HG03558 (cell line): Measurements from ENCODE around the gene RASA4.
"Not testable (repeated sequence)": the region's sequence is repeated elsewhere in the genome, so short reads cannot be mapped to it uniquely, and the experiment has no call there.

ENCODE experiments used
- ATAC-seq: cut with Tn5 transposase; IDR thresholded peaks from one replicate; pipeline ENCODE4 v1.9.1; 2021; ENCODE audit warnings: moderate number of reproducible peaks; ENCODE audit not compliant: unreplicated experiment; ENCODE audit errors: extremely low read depth

RASA4 gene

DNA sequence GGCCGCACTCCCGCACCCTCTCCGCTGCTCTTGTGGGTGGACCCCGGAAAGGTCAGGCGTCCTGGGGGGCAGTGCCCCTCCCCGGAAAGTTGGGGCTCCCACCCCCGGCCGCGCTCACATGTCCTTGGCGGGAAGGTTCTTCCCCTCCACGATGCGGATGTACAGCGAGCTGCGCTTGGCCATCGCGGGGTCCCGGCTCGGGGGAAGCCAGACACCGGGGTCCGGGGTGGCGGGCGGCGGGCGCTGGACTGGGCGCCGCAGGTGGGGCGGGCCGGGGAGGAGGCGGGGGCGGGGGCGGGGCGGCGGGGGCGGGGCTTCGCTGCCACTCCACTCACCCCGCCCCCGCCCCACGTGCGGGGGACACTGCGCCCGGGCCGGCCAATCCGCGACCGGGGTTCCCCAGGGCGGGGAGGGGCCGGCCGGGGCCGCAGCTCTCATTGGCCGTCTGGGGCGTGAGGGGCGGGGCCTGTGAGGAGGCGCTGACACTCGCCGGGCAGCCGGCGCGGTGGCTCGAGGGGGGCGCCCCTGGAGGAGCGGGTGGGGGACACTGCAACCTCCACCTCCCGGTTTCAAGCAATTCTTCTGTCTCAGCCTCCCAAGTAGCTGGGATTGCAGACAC lies at the start of gene RASA4:
RASA4 (minus strand) TSS at position 250 of the 619 bp plus-strand sequence; CDS start at position 183, 67 bp downstream.
- ATAC-seq = peak; percentile 28

- ATAC-seq = not testable (repeated sequence)
Measured at GRCh38 chr7:102664765-102665164, 48.2 kb upstream of the RASA4 start.

DNA sequence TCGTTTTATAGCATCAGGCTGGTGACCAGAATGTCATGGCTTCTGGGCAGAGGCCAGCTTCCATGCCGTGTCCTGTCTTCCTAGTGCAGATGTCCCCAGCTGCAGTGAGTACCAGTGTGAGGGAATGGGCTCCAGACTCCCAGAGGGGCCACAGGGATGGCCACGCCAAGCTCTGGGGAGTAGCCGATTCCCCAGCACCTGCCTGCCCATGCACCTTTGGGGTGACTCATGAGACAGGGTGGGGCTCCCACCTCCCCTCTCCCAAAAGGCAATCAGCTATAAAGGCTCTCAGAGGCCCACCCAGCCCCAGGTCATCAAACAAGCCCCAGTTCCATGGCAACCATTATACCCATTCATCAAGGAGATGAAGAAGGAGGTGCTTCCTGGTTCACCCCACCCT lies 33.4 kb upstream of the RASA4 start, which contains the start of gene SPDYE2B:
SPDYE2B (plus strand) TSS at position 396 of the 400 bp plus-strand sequence. CDS start 2,030 bp downstream, outside the sequence.
- ATAC-seq = not testable (repeated sequence)

DNA sequence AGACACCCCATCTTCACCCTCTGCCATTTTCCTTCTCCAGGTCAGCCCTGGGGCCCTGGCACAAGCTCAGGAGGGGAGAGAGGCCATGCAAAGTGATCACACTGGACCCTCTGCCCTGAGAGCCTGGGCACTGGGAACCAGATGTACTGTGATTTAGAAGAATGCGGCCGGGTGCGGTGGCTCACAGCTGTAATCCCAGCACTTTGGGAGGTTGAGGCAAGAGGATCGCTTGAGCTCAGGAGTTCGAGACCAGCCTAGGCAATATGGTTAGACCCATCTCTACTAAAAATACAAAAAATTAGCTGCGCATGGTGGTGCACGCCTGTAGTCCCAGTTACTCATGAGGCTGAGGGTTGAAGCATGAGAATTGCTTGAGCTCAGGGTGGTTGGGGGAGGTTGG lies 31.3 kb upstream of the RASA4 start:
- ATAC-seq = not testable (repeated sequence)

DNA sequence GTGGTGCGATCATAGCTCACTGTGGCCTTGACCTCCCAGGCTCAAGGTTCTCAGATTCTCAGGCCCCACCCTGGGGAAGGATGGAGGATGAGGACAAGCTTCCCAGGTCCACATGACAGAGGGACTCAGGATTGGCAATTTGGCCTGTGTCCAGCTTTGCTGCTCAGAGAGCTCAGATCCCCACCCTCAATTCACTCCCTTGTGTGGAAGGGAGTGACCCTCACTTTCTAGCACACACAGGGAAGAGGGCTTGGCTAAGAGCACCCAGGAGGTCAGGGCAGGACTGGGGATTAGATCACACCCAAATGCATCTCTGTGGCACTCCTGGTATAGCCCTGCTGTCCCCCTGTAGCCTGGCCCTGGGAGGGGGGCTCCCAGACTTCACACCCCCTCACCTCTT lies 26.8 kb upstream of the RASA4 start:
- ATAC-seq = not testable (repeated sequence)

- ATAC-seq = not testable (repeated sequence)
Measured at GRCh38 chr7:102642691-102643090, 26.1 kb upstream of the RASA4 start, which contains the start of gene UPK3BL1. TSS of gene UPK3BL1 (minus strand) at chr7:102642791. CDS start at chr7:102642741, 50 bp downstream.

GRCh38 chr7:102638848-102639247 lies 22.3 kb upstream of the RASA4 start:
- not testable (repeated sequence) for ATAC-seq

GRCh38 chr7:102636956-102637355 lies 20.4 kb upstream of the RASA4 start:
- not testable (repeated sequence) for ATAC-seq

DNA sequence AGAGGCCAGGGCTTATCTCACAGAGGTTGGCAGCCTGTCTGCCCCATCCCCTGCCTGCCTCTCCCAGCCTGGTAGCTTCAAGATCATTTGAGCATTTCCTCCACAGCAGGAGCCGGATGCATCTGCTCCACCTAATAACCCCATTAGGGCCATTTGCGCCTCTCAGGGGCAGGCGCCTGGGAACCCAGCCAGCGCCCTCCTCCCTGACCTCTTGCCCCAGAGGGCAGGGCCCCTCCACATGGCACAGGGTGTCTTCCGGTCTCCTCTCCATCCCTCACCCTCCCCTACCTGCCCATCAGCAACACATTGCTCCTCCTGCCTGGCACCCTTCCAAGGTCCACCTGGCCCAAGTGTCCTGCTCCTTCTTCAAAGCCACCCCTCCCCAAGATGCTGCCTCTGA lies 18.8 kb upstream of the RASA4 start:
- ATAC-seq = not testable (repeated sequence)

- not testable (repeated sequence) for ATAC-seq
Measured at GRCh38 chr7:102634299-102634698, 17.7 kb upstream of the RASA4 start.

DNA sequence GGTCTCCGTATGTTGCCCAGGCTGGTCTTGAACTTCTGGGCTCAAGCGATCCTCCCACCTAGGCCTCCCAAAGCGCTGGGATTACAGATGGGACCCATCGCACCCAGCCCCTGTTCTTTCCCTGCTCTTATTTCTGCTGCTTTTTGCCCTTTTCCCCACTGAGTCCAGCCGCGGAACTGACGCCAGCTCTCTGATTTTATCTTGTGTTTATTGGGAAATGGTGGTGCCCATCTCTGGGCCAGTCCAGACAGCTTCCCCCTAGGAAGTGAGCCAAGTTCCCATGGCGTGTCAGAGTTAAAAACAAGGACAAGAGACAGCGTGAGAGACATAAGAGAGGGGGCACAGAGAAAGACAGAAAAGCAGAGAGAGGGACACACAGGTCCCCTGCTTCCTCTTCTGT lies 14.1 kb upstream of the RASA4 start:
- ATAC-seq = not testable (repeated sequence)

DNA sequence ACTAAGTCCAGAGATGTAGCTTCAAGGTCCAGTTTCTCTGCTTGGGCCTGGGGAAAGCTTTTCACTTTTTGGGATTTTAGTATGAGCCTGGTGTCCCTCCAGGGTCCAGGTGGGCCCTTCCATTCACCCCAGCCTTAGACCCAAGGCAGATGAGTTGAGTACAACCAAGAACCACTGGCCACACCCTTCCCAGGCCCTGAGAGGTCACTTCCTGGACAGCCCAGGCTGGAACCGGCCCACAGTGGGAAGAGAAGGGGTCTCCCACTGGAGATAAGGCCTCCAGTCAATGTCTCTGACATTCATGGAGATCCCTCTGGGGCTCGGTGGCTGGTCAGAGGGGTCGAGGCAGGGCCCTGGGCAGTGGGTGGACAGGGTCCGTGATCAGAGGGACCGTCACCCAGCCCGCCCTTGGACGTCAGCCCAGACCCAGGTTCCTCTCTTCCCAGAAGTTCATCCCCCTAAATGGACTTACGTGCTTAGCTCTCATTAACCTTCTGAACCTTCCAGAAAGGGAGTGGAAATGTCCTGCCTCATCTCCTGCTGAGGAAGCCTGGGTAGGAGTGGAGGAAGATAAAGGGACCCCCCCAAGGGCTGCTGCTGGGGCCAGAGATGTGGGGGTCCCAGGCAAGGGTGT lies 10.8 kb upstream of the RASA4 start:
- not testable (repeated sequence) for ATAC-seq

GRCh38 chr7:102618122-102618521 lies 1.6 kb upstream of the RASA4 start:
- not testable (repeated sequence) for ATAC-seq

- not testable (repeated sequence) for ATAC-seq
Measured at GRCh38 chr7:102615930-102616329, 626 bp downstream of the RASA4 start.

GRCh38 chr7:102614873-102615272 lies 1.7 kb downstream of the RASA4 start:
- not testable (repeated sequence) for ATAC-seq

DNA sequence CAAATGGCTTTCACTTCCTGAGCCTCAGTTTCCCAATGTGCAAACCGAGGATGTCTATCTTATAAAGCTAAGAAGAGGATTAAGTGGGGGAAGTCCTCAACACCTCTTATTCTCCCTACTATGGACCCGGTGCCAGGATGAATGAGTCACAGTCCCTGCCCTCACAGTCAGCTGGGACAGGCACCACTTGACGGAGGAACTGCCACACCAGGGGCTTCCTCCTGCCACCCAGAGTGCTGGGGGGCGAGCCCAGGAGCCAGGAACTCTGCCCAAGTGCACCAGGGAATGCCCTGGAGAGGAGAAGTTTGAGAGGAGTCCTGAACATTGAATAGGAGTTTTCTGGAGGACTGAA lies 2.2 kb downstream of the RASA4 start:
- peak; percentile 16 for ATAC-seq

- peak; percentile 38 for ATAC-seq
Measured at GRCh38 chr7:102613575-102614345, 2.8 kb downstream of the RASA4 start.

GRCh38 chr7:102611675-102612325 lies 4.8 kb downstream of the RASA4 start:
- not testable (repeated sequence) for ATAC-seq

DNA sequence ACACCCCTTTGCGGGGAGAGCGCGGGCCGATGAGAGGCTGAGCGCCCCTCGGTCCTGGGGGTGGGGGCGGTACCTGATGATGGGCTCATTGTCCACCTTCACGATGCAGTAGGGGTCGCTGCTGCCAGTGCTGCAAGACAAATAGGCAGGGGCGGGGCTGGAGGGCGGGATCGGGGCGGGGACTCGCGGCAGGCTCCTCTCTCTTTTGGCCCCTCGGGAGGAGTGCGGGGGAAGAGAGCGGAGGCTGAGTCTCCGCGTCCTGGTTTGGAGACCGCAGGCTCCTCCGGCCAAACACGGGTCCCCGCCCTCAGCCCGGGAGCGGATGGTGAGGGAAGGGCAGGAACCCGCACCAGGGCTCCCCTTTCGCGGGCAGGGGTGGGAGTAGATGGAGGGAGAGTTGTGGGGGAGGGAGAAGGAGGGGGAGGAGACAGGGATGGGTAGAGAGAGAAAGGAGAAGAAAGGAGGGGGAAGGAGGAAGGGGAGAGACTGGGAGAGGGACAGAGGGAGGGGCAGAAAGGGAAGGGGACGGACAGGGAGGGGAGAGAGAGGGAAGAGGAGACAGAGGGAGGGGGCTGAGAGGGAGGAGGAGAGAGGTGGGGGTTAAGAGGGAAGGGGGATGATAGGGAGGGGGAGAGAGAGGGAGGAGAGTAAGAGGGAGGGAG lies 5.4 kb downstream of the RASA4 start:
- not testable (repeated sequence) for ATAC-seq

DNA sequence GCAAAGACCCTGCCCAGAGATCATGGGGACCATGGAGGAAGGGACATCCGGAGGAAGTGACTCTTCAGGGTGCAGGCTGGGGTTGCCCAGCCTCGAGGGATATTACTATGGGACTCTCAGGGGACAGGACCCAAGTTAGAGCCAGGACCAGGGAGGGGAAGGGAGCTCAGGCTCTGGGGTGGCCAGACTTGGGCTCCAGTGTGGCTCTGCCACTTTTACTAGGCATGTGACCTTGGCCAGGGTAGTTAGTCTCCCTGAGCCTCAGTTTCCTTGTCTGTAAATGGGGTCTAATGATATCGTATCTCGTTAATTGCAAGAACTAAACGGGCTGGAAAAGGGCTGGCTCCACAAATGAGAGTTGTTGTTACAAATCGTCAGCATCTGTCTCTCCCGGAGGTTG lies 6.1 kb downstream of the RASA4 start:
- not testable (repeated sequence) for ATAC-seq
